WTC11 (cell line): Measurements from ENCODE around the gene MRPL40. TPM values are rescaled to one million over a fixed set of nuclear protein-coding genes. Genes with fewer than 3 reads are reported as not detected.

Experiments
- ATAC-seq: fragments of 200-7000 bp; cut with Tn5 transposase; 2 replicates; pipeline ENCODE4 v1.10.0; 2021; ENCODE audit warnings: mild to moderate bottlenecking, moderate library complexity
- CTCF ChIA-PET: fragments of 300-600 bp; sonication (Branson Sonifier 250); formaldehyde crosslinking; loops from one replicate; lab custom pipeline; 2021; ENCODE audit warnings: antibody characterized with exemption; lab: Charles Lee
- POLR2A ChIA-PET: fragments of 350-600 bp; sonication (Branson Sonifier 250); formaldehyde crosslinking; loops from one replicate; lab custom pipeline; 2021; ENCODE audit warnings: antibody characterized with exemption; lab: Charles Lee
- DNase-seq: peaks from one replicate; pipeline ENCODE4 v3.0.0; 2021; ENCODE audit warnings: low spot score
- H3K27ac Mint-ChIP-seq: 2 replicates; pipeline ENCODE4 v1.8.0; 2021; ENCODE audit warnings: mixed read lengths
- H3K27me3 Mint-ChIP-seq: 2 replicates; pipeline ENCODE4 v1.8.0; 2021; ENCODE audit warnings: low read depth, mild to moderate bottlenecking, moderate library complexity, mixed read lengths
- H3K36me3 Mint-ChIP-seq: 2 replicates; pipeline ENCODE4 v1.8.0; 2021; ENCODE audit warnings: mixed read lengths
- H3K4me1 Mint-ChIP-seq: 2 replicates; pipeline ENCODE4 v1.8.0; 2022; ENCODE audit warnings: mixed read lengths
- H3K4me3 Mint-ChIP-seq: 2 replicates; pipeline ENCODE4 v1.8.0; 2021; ENCODE audit warnings: mild to moderate bottlenecking, moderate library complexity, mixed read lengths
- H3K9me3 Mint-ChIP-seq: 2 replicates; pipeline ENCODE4 v1.8.0; 2021; ENCODE audit warnings: mixed read lengths
- AFF4 ChIP-seq: sonication (generic); formaldehyde crosslinking; IDR thresholded peaks from 2 replicates; pipeline ENCODE4 v1.8.1; 2023; ENCODE audit warnings: mild to moderate bottlenecking, missing genetic modification reagents, borderline replicate concordance
- CBFB ChIP-seq: sonication (generic); formaldehyde crosslinking; IDR thresholded peaks from 2 replicates; pipeline ENCODE4 v1.8.1; 2022; ENCODE audit warnings: mild to moderate bottlenecking, low read depth, missing genetic modification reagents
- CREM ChIP-seq: sonication (generic); formaldehyde crosslinking; IDR thresholded peaks from 2 replicates; pipeline ENCODE4 v1.8.1; 2022; ENCODE audit warnings: mild to moderate bottlenecking, missing genetic modification reagents, moderate library complexity
- E2F4 ChIP-seq: sonication (generic); formaldehyde crosslinking; IDR thresholded peaks from 2 replicates; pipeline ENCODE4 v1.8.1; 2022; ENCODE audit warnings: low read depth, mild to moderate bottlenecking, moderate library complexity, missing genetic modification reagents, borderline replicate concordance
- E2F5 ChIP-seq: sonication (generic); formaldehyde crosslinking; IDR thresholded peaks from 2 replicates; pipeline ENCODE4 v1.8.1; 2022; ENCODE audit warnings: mild to moderate bottlenecking, moderate library complexity, missing genetic modification reagents
- ETV6 ChIP-seq: sonication (generic); formaldehyde crosslinking; IDR thresholded peaks from 2 replicates; pipeline ENCODE4 v1.8.1; 2022; ENCODE audit warnings: mild to moderate bottlenecking, missing genetic modification reagents
- FOXK1 ChIP-seq: sonication (generic); formaldehyde crosslinking; IDR thresholded peaks from 2 replicates; pipeline ENCODE4 v1.8.0; 2022; ENCODE audit warnings: mild to moderate bottlenecking, moderate library complexity, missing genetic modification reagents
- FOXP1 ChIP-seq: sonication (generic); formaldehyde crosslinking; IDR thresholded peaks from 2 replicates; pipeline ENCODE4 v1.8.0; 2022; ENCODE audit warnings: missing genetic modification reagents, mild to moderate bottlenecking, moderate library complexity, borderline replicate concordance
- IRF1 ChIP-seq: sonication (generic); formaldehyde crosslinking; IDR thresholded peaks from 2 replicates; pipeline ENCODE4 v1.8.0; 2023; ENCODE audit warnings: missing genetic modification reagents
- MAX ChIP-seq: sonication (generic); formaldehyde crosslinking; IDR thresholded peaks from 2 replicates; pipeline ENCODE4 v1.8.0; 2022; ENCODE audit warnings: mild to moderate bottlenecking, missing genetic modification reagents
- MXD4 ChIP-seq: fragments of 250-450 bp; sonication (Bioruptor Pico); IDR thresholded peaks from 2 replicates; pipeline ENCODE4 v1.8.0; 2021; ENCODE audit warnings: mild to moderate bottlenecking, moderate library complexity, borderline replicate concordance
- NFYB ChIP-seq: sonication (generic); formaldehyde crosslinking; conservative IDR thresholded peaks from 2 replicates; pipeline ENCODE4 v1.8.0; 2022; ENCODE audit warnings: low read depth, missing genetic modification reagents
- NR3C1 ChIP-seq: sonication (generic); formaldehyde crosslinking; conservative IDR thresholded peaks from 2 replicates; pipeline ENCODE4 v1.8.1; 2023; ENCODE audit warnings: low read depth, mild to moderate bottlenecking, missing genetic modification reagents
- SP1 ChIP-seq: sonication (generic); formaldehyde crosslinking; conservative IDR thresholded peaks from 2 replicates; pipeline ENCODE4 v1.8.1; 2022; ENCODE audit warnings: missing genetic modification reagents
- ZNF317 ChIP-seq: sonication (generic); formaldehyde crosslinking; IDR thresholded peaks from 2 replicates; pipeline ENCODE4 v1.8.1; 2023; ENCODE audit warnings: low read depth, mild to moderate bottlenecking, moderate library complexity, missing genetic modification reagents, borderline replicate concordance
- ZNF425 ChIP-seq: fragments of 250-450 bp; sonication (Bioruptor Pico); conservative IDR thresholded peaks from 2 replicates; pipeline ENCODE4 v1.9.0; 2021; ENCODE audit warnings: mild to moderate bottlenecking
- total RNA-seq: library from RNA; stranded (reverse); gene quantifications from 3 replicates; pipeline ENCODE4 v1.2.3, GENCODE V29; 2021

MRPL40 gene
- total RNA-seq, 1 experiment from 2014 or later, result 19.2 TPM

GRCh38 chr22:19479355-19480172 is 47.2 kb downstream of the MRPL40 start, which contains the start of gene CDC45:
Gene CDC45 (plus strand): TSS chr22:19479920. CDS start chr22:19479969, 49 bp downstream.
- CTCF ChIA-PET, result interaction anchor here (0.6 to 2.9 kb wide), 14 partner anchors 14 to 335 kb away, joined by 3 to 18 read pairs (median 4); partner anchors contain the start of gene ESS2
- H3K4me3 Mint-ChIP-seq, result peak within 1 kb of the TSS; percentile 96
- DNase-seq, result peak; percentile 95
- TF ChIP-seq FOXP1 (CRISPR knock-in tag) (peak; percentile 65; the same call in 1 of the 2 replicates), AFF4 (CRISPR knock-in tag) (no peak), SP1 (CRISPR knock-in tag) (peak; percentile 33; the same call in 1 of the 2 replicates), NFYB (peak; percentile 82), MAX (CRISPR knock-in tag) (peak; percentile 48; the same call in 1 of the 2 replicates), E2F4 (CRISPR knock-in tag) (peak; percentile 86; the same call in 1 of the 2 replicates), CBFB (CRISPR knock-in tag) (no peak), E2F5 (peak; percentile 48), FOXK1 (CRISPR knock-in tag) (peak; percentile 59; the same call in 1 of the 2 replicates), ZNF425 (CRISPR knock-in tag) (no peak)
- TF ChIP-seq, all 79 proteins: peak for 7
- POLR2A ChIA-PET, result interaction anchor here (0.6 to 1.0 kb wide), 6 partner anchors 20 to 183 kb away, joined by 3 to 5 read pairs (median 4); partner anchors contain the start of genes C22orf39 and HIRA
- ATAC-seq, result peak; percentile 96
- H3K27ac Mint-ChIP-seq, result peak within 1 kb of the TSS; percentile 99
- peaks cover 20% of the 10 kb centered on the region for H3K36me3 Mint-ChIP-seq
- no peaks in the 10 kb centered on the region for H3K27me3 Mint-ChIP-seq
- no peaks in the 10 kb centered on the region for H3K9me3 Mint-ChIP-seq
- peaks cover 23% of the 10 kb centered on the region for H3K4me1 Mint-ChIP-seq

GRCh38 chr22:19480173-19480568 is 47.8 kb downstream of the MRPL40 start:
- Mint-ChIP-seq H3K27ac (peak overlapping the region; percentile 99), H3K9me3 (no peaks in the 10 kb centered on the region), H3K36me3 (peaks cover 26% of the 10 kb centered on the region), H3K27me3 (no peaks in the 10 kb centered on the region), H3K4me3 (peak overlapping the region; percentile 96), H3K4me1 (peaks cover 23% of the 10 kb centered on the region)
- ATAC-seq (no peak), DNase-seq (no peak)
- CTCF ChIA-PET, result interaction anchor here (0.7 to 2.9 kb wide), 12 partner anchors 14 to 336 kb away, joined by 3 to 18 read pairs (median 4); partner anchors contain the start of gene ESS2
- TF ChIP-seq NR3C1 (CRISPR knock-in tag), result no peak
- TF ChIP-seq ETV6, result no peak
- no peak for TF ChIP-seq IRF1
- no peak for TF ChIP-seq ZNF317
- TF ChIP-seq CREM (CRISPR knock-in tag), result no peak
- no peak for TF ChIP-seq MXD4
- POLR2A ChIA-PET, result interaction anchor here (0.6 to 1.0 kb wide), 5 partner anchors 21 to 182 kb away, joined by 3 to 5 read pairs (median 4); partner anchors contain the start of genes C22orf39 and HIRA
